HG02610 (cell line): ENCODE measurements around the gene SCG5.
"Not testable (repeated sequence)": the region's sequence is repeated elsewhere in the genome, so short reads cannot be mapped to it uniquely, and the experiment has no call there.

Source experiments
- ATAC-seq: cut with Tn5 transposase; IDR thresholded peaks from one replicate; pipeline ENCODE4 v1.9.1; 2021; ENCODE audit warnings: mild to moderate bottlenecking, moderate library complexity; ENCODE audit not compliant: unreplicated experiment

Gene SCG5, protein sequence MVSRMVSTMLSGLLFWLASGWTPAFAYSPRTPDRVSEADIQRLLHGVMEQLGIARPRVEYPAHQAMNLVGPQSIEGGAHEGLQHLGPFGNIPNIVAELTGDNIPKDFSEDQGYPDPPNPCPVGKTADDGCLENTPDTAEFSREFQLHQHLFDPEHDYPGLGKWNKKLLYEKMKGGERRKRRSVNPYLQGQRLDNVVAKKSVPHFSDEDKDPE

DNA sequence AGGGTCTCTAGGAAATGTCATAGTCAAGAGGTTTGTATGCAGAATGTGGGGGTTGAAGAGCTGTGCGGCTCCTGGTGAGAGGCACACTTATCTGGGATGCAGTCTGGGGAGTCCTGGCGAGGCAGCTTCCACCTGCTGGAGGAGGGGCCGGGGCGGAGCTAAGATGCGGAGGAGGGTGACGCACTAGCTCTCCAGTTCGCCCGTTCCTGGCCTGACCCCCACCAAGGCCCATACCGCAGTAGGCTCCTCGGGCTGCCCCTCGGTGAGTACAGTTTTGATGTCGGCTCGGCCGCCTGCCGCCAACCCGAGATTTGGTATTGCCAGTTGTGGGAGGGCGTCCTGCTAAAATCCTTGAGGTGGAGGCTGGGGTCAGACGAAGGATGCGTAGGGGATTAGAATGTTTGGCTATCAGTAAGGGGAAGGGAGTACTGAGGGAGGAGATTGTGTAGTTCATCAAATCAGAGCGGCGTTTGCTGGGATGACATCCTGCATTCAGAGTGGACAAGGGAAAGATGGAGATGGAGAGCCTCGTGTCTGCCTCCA is at the start of gene SCG5:
SCG5 (plus strand) TSS at position 194 of the 543 bp plus-strand sequence. CDS start 1,883 bp downstream, outside the sequence.
- no peak for ATAC-seq

DNA sequence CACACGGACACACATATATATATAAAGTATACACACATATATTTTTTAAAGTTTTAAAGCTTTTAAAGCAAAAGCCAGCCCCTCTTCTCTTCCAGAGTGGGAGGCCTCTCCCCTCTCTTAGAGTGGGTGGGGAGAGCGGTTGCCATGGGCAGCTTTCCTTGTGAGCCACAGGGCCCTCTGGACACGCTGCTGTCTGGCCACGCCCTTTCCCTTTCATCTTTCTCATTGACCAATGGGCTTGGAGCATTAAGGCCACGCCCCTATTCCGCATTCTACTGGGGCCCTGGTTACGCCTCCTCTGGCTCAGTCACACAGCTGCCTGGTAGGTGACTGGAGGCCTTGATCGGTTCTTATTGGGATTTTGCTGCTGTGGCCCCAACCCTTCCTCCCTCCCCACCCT is 48.4 kb upstream of the SCG5 start, which contains the start of gene GOLGA8N:
GOLGA8N (plus strand) TSS at position 306 of the 400 bp plus-strand sequence.
- not testable (repeated sequence) for ATAC-seq

DNA sequence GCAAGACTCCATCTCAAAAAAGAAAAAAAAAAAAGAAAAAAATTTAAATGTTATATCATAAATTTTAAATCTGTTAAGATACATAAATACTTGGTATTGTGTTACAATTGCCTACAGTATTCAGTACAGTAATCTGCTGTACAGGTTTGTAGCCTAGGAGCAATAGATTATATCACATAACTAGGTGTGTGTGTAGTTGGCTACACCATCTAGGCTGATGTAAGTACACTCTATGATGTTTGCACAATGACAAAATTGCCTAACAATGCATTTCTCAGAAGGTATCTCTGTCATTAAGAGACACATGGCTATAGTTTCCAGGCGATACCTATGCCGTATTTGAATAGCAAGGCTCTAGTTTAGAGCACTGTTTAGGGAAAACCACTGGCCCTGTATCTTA is 32.0 kb upstream of the SCG5 start:
- ATAC-seq: not testable (repeated sequence)

DNA sequence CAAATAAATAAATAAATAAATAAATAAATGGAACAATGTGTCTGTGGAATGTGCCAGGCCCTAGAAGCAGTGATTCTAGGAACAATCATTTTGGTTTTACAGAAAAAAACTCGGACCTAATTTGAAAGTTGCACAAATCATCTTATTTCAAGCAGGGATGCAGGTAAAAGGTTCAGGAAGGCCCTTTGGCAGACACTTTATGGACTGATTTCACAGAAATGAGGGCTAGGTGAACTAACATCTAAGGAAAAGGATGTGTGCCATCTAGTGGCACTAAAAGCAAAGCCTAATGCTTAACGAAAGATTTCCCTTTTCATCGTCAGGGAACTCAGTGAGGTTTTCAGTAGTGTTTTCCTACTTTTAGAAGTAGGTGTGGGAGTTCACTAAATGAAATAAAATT is 30.8 kb upstream of the SCG5 start:
- not testable (repeated sequence) for ATAC-seq

DNA sequence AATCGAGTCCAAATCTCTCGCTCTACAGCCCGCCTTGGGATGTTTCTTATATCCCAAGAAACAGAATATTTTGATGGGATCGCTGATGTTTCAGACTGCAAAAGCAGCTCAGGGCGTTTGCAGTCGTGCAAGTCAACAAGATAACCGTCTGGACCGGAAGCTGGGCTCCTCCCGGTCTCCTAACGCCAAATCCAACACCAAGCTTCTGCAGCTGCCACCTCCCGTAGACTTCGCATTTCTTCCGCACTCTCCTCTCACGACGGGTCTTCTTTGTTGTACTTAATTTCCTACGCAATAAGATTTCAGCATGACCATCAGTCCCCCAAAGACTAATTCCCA is 26.8 kb upstream of the SCG5 start:
- peak; percentile 24 for ATAC-seq

DNA sequence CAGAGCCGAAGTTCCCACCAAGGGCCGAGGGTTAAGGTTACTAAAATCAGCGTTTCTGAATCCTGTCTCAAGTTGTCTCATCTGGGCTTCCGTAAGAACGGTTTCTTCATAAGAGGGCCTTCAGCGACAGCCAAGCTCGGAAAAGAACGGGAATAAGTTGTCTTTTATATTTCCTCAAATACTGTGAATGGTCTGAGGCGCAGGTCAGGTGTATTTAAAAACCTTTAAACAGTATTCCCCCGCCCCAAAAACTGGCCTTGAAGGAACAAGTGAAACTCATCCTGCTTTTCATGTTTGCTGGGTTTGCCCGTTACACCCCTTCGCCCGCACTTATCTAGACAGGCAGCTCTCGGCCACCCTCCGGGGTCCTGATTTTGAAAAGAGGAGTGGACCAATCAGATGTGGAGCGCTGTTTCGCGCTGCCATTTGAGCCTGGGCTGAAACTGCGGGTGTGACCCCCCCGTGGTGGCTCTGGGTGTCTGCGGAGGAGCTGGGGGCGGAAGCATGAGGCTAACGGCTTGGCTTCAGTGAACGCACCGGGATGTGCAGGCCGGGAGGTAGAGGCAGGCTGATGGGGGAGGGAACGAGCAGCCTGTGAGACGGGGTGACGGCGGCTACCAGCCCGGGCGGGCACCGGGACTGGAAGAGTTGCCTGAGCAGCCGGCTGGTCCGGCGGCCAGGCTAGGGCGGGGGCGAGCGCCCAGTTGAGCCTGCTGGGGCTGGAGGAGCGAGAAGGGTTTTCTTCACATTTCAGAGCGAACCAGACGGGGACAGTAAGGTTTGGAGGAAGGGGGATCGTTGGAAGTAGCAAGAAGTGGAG is 26.2 kb upstream of the SCG5 start, which contains the start of gene ARHGAP11A:
ARHGAP11A (plus strand) TSS at position 454 of the 820 bp plus-strand sequence. CDS start 708 bp downstream, outside the sequence.
- ATAC-seq: peak; percentile 75

DNA sequence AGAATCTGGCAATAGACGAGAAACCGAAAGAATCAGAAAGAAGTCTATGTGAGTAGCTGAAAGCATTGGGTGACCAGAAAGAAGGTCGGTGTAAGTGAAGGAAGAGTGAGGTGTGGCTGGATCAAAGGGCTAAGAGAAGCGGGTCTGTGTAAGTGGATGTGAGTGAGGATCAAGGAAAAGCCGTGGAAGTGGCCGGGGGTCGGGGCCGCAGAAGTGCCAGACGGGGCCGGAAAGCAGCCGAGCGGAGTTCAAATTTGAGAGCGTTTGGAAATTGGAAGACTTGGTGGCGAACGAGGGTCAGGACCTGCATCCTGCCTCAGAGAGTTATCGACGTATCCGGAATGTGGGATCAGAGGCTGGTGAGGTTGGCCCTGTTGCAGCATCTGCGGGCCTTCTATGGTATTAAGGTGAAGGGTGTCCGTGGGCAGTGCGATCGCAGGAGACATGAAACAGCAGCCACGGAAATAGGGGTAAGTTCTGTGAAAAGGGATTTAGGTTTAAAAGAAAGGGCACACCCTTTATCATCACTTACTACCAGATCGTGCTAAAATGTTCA is 25.6 kb upstream of the SCG5 start:
- peak; percentile 24 for ATAC-seq

DNA sequence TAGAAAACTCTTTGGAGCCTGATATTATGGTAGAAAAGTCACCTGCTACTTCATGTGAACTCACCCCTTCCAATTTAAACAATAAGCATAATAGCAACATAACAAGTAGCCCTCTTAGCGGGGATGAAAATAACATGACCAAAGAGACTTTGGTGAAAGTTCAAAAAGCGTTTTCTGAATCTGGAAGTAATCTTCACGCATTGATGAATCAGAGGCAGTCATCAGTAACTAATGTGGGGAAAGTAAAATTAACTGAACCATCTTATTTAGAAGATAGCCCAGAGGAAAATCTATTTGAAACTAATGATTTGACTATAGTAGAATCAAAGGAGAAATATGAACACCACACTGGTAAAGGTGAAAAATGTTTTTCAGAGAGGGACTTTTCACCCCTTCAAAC is 5.1 kb upstream of the SCG5 start:
- ATAC-seq: peak; percentile 46

DNA sequence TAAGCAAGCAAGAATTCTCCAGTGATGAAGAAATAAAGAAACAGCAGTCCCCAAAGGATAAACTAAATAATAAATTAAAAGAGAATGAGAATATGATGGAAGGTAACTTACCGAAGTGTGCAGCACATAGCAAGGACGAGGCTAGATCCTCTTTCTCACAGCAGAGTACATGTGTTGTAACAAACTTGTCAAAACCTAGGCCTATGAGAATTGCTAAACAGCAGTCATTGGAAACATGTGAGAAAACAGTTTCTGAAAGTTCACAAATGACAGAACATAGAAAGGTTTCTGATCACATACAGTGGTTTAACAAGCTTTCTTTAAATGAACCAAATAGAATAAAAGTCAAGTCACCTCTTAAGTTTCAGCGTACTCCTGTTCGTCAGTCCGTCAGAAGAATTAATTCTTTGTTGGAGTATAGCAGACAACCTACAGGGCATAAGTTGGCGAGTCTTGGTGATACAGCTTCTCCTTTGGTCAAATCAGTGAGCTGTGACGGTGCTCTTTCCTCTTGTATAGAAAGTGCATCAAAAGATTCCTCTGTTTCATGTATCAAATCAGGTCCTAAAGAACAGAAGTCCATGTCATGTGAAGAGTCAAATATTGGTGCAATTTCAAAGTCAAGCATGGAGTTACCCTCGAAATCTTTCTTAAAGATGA is 4.5 kb upstream of the SCG5 start:
- peak; percentile 49 for ATAC-seq

DNA sequence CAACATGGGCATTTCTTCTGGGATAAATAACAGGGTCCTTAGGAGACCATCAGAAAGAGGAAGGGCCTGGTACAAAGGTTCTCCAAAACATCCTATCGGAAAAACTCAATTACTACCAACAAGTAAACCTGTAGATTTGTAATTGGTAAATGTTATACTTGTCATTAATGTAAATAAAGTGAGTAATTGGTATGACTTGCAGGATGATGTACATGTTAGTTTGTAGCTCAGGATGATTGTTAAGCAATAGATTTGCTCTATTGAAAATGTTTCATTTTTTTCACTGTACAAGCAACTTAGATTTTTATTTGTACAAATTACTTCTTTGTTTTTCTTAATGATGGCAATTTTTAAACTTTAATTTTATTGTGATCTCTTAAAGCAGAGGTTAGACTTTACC is 3.8 kb upstream of the SCG5 start:
- no peak for ATAC-seq

DNA sequence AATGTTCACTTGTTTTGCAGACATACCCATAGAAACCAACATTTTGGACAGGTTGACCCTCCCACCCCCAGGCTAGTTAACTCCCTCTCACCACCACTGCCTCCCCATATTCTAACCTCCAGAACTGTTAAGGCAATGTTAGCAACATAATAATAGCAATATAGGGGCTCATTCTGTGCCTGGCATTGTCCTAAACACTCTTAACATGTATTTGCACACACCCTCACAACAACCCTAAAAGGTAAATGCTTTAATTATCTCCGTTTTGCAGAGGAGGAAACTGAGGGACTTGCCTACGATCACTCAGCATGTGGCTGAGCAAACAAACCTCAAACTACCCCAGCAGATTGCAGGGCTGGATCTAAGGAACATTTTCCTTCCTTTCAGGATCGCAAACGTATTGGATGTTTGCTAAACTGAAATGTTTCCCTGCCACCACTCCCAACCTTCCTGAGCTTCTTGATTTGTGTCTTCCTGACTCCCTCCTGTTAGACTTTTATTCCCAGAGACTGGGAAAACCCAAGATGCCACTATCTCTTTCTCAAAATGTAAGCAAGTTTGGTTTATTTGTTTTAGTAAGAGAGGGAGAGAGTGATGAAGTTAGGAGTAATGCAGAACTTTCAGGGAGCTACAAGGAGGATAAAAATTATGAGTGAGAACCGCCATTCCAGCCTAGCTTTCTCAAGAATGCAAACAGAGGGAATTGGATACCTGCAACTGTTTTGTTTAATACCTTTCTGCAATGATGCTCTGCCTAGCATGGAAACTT is 1.3 kb downstream of the SCG5 start:
- no peak for ATAC-seq

DNA sequence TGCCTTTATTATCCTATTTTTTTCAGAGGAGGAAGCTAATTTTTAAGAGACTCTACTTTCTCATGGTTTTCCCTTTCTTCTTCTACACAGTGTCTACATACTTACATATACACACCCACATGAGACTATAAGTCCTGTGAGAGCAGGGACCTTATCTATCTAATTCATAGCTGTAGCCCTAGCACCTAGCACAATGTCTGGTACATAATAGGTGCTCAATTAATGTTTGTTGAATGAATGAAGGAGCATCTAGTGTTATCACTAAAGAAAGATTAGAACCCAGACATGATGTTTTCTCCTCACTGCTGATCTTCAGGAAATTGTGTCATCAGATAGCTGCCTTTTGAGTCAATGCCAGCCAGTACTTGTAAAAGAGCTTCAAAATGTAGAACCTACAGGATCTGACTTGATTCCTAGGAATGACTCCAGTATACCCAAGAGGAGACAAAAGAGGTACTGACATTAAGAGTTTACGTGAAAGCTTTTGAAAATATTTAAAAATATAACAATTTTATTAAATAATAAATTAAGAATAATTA is 2.5 kb downstream of the SCG5 start:
- ATAC-seq: no peak

DNA sequence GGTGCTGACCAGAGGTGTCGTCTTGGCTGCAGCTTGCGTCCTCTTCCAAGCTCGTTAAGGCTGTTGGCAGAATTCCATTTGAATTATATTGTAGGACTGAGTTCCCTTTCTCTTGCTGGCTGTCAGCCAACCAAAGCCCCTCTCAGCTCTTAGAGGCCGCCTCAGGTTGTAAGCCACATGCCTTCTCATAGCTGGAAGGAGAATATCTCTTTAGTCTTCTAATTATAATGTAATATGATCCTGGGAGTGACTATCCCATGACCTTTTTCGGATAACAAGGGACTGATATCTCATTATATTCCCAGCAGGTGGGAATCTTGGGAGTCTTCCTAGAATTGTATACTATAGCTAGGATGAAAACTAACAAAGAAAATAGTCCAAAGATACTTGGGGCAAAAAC is 4.8 kb downstream of the SCG5 start:
- ATAC-seq: no peak

DNA sequence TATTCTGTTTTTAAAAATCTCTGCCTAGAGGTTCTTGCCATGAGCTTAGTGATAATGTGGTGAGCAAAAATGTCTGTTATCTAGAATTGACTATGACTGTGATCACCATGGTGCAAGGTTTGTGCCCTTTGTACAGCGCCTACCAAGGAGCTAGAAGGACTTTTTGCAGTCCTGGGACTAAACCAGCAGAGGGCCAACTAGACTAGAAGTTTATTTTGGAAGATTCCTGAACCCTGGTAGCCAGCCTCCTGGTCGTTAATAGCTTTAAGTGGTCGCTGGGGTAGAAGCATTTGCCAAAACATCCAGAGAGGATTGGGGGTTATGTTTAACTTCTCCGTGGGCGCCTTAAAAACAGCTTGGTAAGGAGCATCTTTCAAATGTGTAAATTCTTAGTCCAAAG is 7.8 kb downstream of the SCG5 start:
- ATAC-seq: no peak

DNA sequence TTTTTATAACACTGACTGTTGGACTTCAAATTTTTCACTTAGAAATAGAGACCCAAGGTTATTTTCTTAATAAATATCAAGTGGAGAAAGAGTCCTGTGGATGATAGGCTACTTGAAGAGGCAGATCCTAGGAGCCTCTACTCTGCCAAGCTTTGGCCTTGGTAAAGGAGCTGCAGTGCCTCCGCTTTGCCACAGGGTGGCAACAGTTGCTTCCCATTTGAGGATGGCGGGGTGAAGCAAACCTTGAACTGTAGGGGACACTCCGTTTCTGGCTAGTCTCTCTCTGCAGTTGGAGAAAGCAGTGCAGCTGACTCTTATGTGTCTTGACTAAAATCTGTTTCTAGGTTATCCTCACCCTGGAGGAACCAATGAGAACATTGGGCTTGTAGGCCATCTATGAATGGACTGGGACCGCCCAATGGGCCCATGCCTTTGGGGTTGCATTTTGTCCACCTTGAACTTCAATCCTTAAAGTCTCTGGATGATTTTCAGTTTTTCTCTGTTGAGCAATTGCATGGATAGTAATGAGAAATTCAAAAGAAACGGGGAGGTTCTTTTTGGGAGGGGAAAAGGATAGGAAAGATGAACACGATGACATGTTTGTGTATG is 9.8 kb downstream of the SCG5 start:
- peak; percentile 78 for ATAC-seq

DNA sequence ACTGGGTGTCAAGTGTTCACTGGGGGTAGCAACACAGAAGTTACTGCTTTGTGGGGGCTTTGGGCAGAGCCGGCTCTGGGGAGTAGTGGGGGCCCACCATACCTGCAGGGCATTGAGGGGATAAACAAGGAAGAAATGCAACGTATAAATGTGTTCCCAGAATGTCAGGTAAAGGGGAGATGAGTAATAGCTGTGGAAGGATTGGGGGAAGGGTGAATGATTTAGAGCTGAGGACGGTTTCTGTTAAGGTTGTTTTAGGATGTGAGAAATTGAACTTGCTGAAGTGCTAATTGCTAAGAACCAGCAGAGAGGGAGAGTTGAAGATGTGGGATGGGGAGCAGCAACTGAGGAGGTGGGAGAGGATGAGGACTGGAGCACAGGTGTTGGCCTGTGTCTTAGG is 10.7 kb downstream of the SCG5 start:
- no peak for ATAC-seq

DNA sequence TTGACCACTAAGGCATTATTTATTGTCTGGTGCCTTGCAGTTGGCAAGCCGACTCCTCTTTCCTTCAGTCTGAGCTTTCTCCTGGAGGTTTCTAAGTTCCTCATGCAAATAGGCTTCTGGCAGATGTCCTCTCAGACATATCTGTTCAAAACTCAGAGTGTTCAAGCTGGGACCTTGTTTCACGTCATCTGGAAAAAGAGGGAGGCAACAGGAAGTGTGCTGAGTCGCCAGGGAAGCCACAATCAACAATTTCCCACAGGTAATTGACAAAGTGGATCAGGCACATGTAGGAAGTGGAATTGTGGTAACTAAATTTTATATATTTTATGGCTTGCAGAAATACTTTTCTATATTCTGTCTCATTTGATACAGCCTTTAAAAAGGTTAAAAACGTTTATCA is 14.6 kb downstream of the SCG5 start:
- ATAC-seq: no peak

DNA sequence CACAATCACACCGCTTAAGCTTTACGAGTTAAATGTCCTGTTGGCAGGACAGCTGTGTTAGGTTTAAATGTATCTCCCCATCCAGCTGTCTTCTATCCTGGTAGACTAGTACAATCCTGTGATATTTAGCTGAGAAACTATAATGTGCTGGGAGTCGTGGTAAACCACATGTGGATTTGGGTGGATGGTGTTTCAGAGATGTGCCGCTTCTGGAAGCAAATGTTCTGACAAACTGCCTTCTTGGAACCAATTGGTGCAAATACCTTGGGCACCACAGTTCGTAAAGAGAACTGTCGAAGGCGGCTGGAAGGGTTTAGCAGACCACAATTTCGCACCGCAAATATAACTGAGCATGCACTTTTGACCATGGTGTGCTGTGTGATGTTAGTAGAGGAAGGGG is 15.0 kb downstream of the SCG5 start:
- ATAC-seq: no peak

DNA sequence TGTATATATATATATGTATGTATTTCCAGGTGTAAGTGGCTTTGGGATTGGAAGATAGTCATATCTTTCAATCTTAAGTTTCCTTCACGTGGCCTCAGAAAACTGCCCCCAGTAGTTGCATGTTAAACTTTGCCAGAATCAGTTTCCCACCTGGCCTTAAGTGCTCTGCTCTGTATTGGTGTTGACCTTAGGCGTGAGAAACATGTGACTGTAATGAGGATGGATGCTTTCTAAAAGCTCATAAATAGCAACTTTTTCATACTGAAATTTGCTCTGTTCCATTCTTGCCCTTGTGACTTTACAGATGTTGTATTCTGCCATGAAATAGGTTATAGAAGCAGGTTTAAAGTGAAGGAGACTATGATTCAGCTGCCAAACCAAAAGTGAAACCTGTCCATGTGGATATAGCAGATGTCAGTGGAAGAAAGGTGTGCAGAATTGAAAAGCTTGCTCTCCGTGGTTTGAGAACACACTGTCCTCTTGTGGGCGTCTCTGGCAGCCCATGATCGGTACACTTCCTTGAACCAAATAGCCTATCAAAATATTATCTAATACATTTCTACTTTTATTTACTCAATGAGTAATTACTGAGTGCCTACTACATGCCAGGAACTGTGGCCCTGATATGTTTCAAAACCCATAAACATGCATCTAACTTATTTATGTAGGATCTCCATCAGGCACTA is 15.8 kb downstream of the SCG5 start:
- ATAC-seq: peak; percentile 72
